HG03457 (cell line): Measurements from ENCODE around the gene EIF2S2.

Experiments
- ATAC-seq: cut with Tn5 transposase; IDR thresholded peaks from one replicate; pipeline ENCODE4 v1.9.1; 2021; ENCODE audit warnings: moderate number of reproducible peaks; ENCODE audit not compliant: unreplicated experiment

EIF2S2 gene

GRCh38 chr20:34066476-34067090 lies 45.5 kb downstream of the EIF2S2 start:
- no peak for ATAC-seq

- ATAC-seq, result no peak
These were observed 46.8 kb downstream of the EIF2S2 start for GRCh38 chr20:34065260-34065659.

- no peak for ATAC-seq
These were observed 47.8 kb downstream of the EIF2S2 start for GRCh38 chr20:34064286-34064685.

GRCh38 chr20:34062570-34063482 lies 49.2 kb downstream of the EIF2S2 start:
- ATAC-seq, result no peak

GRCh38 chr20:34061695-34062094 lies 50.3 kb downstream of the EIF2S2 start:
- ATAC-seq, result no peak

- ATAC-seq, result no peak
These were observed 51.1 kb downstream of the EIF2S2 start for GRCh38 chr20:34060970-34061369.

GRCh38 chr20:34058831-34059230 lies 53.2 kb downstream of the EIF2S2 start:
- no peak for ATAC-seq

- no peak for ATAC-seq
These were observed 56.8 kb downstream of the EIF2S2 start for GRCh38 chr20:34055290-34055689.

- ATAC-seq, result no peak
These were observed 59.6 kb downstream of the EIF2S2 start for GRCh38 chr20:34052414-34052813.

GRCh38 chr20:34049897-34050695 lies 61.9 kb downstream of the EIF2S2 start:
- ATAC-seq, result no peak

GRCh38 chr20:34049389-34049788 lies 62.7 kb downstream of the EIF2S2 start:
- no peak for ATAC-seq

- ATAC-seq, result no peak
These were observed 64.1 kb downstream of the EIF2S2 start for GRCh38 chr20:34047917-34048316.

- ATAC-seq, result no peak
These were observed 64.9 kb downstream of the EIF2S2 start for GRCh38 chr20:34047010-34047687.

GRCh38 chr20:34045930-34046725 lies 65.9 kb downstream of the EIF2S2 start:
- no peak for ATAC-seq

- no peak for ATAC-seq
These were observed 66.7 kb downstream of the EIF2S2 start for GRCh38 chr20:34045294-34045693.

GRCh38 chr20:34043025-34043424 lies 69.0 kb downstream of the EIF2S2 start:
- no peak for ATAC-seq

GRCh38 chr20:34042262-34042661 lies 69.8 kb downstream of the EIF2S2 start:
- no peak for ATAC-seq

GRCh38 chr20:34041226-34041625 lies 70.8 kb downstream of the EIF2S2 start:
- no peak for ATAC-seq

- ATAC-seq, result no peak
These were observed 71.6 kb downstream of the EIF2S2 start for GRCh38 chr20:34040300-34040995.
